Upper lobe of left lung (tissue), 4 donors: ENCODE measurements around the gene MSL1.

ENCODE experiments used
- CTCF ChIP-seq, 6 experiments: fragments of 450-650 bp in 4 of 6; fragments of 200-600 bp in 2 of 6; sonication (generic) in 2 of 6; IDR thresholded peaks; one replicate each; pipeline ENCODE4 v1.5.1; 2016 to 2019; ENCODE audit warnings: antibody characterized with exemption in 6 of 6
- POLR2AphosphoS5 ChIP-seq, 2 donors: sonication (generic); formaldehyde crosslinking; IDR thresholded peaks; one replicate each; pipeline ENCODE4 v1.5.1; 2017; ENCODE audit warnings: antibody characterized with exemption in 2 of 2

DNA sequence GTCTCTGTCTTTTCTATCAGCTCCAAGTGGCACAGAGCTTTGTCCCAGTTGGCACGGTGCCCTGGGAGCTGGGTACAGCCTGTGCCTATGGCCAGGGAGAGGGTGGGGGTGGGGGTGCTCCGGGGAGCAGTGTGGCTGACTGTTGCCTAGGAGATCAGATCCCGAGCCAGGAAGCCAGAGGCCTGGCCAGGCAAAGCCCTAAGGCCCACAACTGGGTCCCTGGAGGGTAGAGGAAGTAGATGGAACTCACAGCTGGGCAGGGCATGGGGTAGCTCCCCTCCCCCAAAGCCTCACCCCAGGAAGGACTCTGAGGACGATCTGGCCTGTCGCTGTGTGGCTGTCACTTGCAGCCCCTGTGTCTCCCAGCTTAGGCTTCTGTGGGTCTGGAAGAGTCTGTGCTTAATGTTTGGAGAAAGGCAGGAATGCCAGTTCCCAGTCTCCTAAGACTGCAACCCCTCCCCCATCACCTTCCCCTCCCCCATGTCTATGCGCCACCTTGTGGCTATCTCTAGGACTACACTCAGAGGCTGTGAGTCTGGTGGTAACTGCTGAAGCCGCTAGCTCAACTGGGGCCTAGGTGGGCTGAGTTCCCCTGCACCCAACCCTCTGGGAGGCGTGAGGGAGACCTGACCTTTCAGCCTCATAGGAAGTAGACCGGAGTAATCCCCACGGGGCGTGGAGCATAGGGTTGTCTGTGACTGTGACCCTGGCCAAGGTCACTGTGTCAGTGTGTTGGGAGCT lies 46.4 kb upstream of the MSL1 start:
- TF ChIP-seq CTCF (IDR thresholded peaks at IDR 0.05) (peak; percentile 91 to 95 (median 92)), POLR2AphosphoS5 (IDR thresholded peaks at IDR 0.05) (peak in 1 of 2 donors; percentile 28)
